Amniotic epithelial cell (primary cell): ENCODE measurements around the gene MYO18A.

Experiments used
- DNase-seq: peaks from one replicate; pipeline ENCODE4 v3.0.0-alpha.2; 2010; ENCODE audit warnings: low read depth

The MYO18A gene

DNA sequence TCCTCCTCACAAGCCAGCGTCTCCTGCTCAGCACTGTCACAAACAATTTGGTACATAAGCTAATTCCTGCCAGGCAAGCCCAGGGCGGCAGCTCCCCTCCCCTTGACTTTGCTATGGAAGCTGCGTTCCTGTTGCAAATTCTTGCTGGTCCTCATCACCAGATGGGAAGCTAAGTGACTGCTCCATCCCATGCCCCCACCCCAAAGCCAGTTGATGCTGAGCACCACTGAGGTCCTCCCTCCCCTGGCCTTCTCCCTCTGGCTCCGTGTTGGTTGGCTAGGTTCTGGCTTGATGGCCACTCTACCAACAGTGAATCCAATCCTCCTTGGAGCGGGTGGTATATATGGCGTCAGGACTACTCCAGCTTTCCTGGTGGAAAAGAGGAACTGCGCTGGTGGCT is 102.9 kb downstream of the MYO18A start:
- no peak for DNase-seq

DNA sequence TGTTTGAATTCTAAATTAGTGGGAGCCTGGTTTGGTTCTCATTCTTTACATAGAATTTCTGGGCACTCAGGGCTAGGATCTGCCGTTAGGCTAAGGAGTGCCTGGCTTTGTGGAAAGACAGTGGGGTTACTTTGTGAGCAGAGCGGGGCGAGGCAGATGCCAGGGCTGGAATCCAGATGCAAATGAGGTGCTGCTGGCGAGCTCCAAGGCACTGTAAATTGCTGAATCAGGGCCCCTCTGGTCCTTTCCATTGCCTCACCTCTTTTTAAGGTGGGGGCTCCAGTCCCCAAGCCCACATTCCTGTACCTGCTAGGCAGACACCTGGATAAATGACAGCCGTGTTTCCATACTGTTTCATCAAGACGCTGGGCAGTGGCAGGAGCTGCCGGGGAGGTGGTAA is 103.5 kb downstream of the MYO18A start:
- no peak for DNase-seq

DNA sequence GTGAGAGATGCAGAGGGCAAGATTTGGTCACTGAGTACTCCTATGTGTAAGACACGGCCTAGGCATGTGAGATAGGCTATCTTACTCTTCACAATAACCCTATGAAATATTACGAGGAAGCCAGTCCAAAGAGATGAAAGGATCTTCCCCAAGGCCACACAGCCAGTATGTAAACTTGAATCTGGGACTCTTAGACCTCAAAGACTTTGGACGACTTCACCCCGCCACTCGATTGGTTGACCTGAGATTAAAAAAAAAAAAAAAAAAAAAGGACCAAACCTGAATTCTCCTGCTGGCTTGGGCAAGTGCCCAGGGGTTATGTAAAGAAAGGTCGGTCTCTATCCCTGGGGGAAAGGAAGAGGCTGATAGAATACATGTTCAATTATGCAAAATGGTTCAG is 104.1 kb downstream of the MYO18A start:
- DNase-seq, result no peak

DNA sequence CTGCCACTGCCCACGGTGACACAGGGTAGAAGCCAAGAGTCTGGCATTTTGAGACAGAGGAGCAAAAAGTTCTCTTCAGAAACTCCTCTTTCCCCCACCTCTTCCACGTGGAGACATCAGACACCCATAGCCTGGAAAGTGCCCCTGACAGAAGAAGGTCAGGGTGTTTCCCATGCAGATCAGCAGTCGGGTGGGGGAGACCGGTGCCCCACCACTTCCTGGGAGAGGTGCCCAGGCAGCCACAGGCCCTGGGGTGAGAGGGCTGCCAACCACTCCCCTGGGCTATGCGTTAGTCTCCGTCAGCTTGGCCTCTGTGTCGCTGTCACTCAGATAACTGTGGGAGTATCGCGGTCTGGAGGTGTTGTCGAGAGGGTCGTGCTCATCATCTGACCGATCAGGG is 105.7 kb downstream of the MYO18A start:
- no peak for DNase-seq

DNA sequence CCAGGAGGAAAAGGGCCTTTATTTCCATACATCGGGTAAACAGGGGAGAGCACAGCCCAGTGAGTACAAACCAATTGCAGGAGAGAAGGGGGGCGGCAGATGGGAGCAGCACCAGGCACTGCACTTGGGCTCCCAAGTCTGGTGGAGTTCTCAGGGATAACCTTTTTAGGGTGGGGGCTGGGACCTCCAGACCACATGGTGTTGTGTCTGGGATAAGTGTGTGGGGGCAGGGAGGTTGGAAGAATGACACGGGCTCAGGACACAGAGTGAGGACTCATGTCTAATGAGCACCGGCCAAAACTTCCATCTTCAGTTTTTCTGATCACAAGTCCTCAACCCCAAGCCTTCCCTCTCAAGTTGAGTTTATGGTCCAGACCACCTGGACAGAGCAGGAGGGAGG is 106.7 kb downstream of the MYO18A start:
- DNase-seq, result no peak

DNA sequence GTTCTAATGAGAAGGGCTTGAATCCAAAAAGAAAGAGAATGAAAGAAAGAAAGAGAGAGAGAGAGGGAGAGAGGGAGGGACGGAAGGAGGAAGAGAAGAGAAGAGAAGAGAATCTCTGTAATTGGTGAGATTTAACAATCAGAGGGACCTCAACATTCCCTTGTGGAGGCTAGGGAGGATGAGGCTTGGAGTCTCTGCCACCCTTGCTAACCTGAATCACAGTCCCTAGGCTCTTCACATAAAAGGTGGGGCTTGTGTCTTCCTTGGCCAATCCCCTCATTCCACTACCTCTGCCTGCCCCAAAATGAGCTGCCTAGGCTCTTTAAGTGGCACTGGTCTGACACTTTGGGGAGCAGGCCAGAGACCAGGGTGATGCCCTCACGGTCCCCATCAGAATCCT is 107.2 kb downstream of the MYO18A start:
- no peak for DNase-seq

DNA sequence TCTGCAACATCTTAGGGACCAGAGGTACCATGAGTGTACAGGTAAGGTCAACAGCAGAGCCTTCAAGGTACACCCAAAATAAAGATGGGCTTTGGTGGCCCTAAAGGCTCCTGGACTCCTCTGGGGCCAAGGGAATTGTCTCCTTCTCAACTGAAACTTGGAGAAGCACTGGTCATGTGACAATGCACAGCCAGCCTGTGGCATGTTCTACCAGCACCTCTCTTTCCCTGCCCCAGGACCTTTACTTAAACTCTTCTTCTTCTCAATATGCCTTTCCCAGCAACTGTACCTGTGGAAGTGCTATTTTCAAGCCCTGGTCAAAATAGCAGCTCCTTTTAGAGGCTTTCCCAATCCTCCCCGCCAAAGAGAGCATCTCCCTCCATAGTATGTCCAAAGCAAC is 108.9 kb downstream of the MYO18A start:
- DNase-seq, result no peak

DNA sequence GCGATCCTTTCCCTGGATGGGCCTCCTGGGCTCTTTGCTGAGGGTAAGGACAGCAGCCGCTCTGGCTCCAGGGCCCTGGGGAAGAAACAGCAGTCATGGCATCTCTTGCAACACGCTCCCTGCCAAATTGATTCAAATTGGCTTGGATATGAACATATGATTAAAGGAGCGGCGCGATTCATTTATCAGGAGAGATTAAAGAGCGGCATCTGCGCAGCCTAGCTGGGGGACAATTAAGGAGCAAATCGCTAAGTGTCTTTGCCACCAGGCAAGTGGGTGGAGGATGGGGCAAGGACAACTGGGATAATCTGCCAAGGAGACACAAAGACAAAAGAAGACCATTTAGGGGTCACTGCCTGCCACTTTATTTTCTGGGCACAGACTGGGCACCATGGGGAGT is 109.4 kb downstream of the MYO18A start:
- DNase-seq, result no peak

DNA sequence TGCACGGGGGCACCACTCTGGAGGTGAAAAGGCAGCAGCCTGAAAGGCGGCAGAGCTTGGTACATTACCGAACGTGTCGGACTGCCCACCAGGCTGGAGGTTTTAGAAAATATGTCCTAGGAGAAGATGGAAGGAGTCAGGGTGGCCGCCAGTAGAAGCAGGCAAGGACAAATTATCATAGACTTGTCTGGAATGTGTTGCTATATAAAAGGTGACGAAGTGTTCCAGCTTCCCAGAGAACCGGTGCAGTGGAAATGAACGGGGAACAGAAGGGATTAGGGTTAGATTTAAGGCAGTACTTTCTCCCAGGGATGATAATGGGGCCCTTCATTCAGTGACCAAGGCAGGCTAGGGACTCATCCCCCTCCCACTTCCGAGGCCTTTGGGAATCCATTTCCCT is 109.9 kb downstream of the MYO18A start:
- no peak for DNase-seq

DNA sequence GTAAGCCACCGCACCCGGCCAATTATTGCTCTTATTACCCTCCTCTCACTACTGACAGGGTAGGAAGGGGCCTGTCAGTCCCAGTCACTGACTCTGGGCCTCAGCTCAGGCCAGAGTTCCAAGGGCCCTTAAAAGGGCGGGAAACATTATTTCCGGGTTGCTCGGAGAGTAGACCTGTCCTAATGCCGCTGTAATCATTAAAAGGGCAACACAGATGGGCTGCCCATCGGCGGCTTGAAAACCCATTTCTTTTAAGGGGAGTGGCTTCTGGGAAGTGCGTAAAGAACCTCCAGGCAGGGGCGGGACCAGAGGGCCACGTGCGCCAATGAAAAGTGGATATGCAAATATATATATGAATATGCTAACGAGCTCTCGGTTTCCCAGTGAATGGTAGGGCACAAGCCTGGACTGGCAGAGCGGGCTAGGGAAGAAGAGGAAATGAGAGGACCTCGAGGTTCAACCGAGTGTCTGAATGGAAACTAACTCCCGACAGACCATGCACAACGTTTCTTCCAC is 110.6 kb downstream of the MYO18A start:
- peak; percentile 22 for DNase-seq

DNA sequence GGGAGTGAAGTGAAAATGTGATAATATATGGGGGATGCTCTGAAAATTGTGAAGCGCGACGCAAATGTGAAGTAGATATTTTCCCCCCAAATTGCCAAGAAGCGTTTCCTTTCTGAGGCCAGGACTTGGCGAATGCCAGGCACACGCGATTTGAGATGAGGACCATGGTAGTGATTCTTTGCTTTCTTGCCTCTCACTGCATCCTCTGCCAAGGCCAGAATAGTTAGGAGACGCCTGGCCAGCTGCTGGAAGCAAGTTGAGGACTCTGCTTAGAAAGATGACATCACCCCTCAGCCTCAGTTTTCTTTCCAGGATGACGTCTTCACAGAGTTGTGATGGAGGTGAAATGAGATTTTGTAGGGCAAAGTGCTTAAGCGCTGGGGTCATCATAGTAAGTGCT is 111.4 kb downstream of the MYO18A start:
- no peak for DNase-seq

DNA sequence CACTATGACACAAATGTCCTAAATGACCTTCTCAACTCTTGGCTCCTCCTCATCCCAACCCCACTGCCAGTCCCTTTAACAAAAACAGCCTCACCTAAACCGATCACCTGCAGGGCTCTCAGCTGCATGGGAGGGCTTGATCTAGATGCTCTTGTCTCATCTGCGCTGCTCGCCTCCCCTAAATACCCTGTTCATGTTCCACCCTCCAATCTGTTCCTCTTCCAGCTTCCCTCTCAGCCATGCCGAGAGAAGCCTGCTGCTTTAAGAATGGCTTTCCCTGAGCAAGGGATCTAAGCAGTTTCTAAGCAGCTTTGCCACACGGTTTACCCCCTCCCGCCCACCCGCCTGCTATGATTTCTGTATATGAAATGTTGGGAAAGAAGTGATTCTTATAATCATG is 113.6 kb downstream of the MYO18A start:
- no peak for DNase-seq

DNA sequence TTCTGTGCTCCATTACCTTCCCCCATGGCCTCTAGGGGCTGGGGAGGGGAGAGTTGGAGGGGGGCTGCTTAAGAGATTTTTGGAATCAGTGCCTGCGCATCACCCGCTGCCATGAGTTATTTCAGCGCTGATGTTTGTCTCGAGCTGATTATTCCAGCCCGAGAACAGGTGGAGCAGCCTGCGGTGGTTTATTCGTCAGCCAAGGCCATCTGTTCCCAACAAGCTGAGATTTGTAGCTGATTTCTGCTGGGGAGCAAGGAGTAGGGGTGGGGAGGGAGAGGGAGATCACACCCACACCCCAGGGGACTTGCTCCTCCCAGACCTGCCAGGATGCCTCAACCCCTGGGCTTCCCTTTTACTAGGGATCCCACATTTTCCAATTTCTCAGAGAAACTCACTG is 114.2 kb downstream of the MYO18A start:
- no peak for DNase-seq

DNA sequence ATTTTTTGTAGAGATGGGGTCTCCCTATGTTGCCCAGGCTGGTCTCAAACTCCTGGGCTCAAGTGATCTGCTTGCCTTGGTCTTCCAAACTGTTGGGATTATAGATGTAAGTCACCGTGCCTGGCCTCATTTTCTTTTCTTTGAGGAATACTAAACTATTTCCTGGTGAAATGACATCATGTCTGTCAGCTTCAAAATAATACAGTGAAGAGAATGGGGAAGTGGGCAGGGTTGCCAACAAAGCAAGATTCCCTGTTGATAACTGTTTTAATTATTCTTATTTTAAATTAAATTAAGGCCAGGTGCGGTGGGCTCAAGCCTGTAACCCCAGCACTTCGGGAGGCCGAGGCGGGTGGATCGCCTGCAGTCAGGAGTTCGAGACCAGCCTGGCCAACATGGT is 116.2 kb downstream of the MYO18A start:
- DNase-seq, result no peak

DNA sequence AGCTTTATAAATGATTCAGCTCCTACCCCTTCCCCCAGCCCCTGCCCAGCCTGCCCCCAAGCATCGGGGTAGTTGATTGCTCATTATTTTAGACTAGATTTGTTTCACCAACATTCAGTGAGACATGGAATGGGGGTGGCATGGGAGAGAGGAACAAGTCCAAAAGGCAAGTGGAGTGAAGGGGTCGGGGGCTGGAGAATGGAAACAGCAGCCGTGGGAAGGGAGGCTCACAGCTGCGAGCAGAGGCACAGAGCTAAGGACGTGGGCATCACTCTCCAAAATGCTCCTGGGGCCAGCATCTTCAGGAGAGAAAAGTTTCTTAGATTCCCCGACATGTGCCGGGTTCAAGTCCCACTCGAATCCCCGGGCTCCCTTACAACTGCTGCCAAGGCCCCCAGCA is 118.0 kb downstream of the MYO18A start:
- no peak for DNase-seq

DNA sequence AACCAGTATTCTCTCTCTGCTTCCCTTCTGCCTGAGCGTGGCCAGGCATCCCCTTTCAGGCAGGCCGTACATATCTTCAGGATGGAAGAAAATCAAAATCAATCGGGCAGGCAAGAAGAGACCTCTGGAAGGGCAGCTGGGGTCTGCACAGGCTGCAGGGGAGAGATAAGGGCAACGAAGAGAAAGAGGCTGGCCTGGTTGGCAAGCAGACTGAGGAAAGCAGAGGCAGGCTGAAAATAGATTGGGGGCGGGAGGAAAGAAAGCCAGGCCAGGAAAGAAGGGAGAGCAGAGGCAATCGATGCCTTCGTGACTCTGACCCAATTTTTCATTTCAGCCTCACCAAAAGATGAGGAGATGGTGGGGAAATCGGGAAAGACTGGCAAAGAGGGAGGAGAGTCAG is 119.2 kb downstream of the MYO18A start:
- DNase-seq, result no peak

DNA sequence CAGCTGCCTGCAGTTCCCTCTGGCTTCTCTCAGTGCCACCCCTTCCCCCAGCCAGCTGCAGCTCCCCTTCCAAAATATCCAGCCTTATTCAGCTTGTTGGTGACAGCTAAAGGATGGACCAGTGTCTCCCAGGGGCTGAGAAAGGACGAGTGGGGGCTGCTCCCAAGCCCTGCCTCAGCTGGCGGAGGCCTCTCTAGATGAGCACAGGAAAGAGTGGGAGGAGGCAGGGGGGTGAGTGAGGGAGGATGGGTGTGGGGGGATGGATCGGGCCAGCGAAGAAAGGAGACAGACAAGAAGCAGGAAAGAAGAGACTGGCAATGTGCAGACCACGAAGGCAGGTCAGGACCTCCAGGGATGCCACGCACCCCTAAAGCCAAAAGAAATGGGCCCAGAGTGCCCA is 119.7 kb downstream of the MYO18A start:
- DNase-seq, result peak; percentile 27

DNA sequence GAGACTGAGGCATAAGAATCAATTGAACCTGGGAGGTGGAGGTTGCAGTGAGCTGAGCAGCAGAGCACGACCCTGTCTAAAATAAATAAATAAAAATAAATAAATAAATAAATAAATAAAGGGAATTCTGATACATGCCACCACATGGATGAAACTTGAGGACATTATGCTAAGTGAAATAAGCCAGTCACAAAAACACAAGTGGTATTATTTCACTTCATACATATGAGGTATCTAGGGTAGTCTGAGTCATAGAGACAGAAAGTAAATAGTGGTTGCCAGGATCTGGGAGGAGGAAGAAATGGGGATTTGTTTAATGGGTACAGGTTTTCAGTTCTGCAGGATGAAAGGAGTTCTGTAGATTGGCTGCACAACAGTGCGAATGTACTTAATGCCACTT is 120.9 kb downstream of the MYO18A start:
- peak; percentile 75 for DNase-seq

DNA sequence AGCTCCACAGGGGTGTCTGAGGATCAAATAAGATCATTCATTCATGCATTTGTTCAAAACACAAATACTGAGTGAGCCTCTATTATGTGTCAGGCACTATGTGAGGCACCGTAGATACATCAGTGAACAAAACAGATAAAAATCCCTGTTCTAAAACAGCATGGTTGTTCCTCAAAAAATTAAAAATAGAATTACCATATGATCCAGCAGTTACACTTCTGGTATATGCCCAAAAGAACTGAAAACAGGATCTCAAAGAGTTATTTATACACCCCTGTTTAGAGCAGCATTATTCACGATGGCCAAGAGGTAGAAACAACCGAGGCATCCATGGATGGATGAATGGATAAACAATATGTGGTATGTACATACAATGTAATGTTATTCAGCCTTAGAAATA is 121.8 kb downstream of the MYO18A start:
- DNase-seq, result no peak

DNA sequence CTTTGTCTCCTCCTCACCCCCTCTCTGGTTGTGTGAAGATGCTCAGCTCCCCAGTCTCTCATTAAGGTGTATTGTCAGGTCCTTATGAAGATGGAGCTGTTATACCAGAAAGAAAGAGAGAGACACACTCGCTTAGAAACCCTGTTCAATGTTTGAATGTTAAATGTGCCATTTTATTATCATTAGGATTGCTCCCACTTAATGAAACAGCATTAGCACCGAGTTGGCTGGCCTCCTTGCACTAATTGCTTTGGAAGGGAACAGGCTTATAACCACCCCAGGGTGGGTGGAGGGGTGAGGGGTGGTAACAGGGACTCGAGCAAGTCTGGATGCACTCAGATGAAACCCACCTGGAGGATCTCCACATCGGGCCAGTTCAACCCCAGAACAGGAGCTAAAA is 122.8 kb downstream of the MYO18A start:
- DNase-seq, result no peak

DNA sequence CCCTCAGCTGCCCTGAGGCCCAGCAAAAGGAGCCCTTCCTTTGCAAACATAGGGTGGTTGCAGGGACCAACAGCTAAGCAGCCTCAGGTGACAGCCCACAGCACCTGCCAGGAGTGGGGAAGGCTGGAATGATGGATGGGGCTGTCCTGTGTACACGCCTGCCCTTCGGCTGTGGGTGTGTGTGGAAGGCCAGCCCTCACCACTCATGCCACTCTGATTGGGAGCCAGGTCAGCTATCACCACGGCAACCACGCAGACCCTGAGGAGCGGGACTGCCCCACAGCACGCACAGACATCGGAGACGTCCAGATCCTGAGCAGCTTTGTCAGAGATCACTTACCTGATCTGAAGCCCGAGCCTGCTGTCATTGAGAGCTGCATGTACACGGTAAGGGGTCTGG is 125.4 kb downstream of the MYO18A start:
- DNase-seq, result no peak

DNA sequence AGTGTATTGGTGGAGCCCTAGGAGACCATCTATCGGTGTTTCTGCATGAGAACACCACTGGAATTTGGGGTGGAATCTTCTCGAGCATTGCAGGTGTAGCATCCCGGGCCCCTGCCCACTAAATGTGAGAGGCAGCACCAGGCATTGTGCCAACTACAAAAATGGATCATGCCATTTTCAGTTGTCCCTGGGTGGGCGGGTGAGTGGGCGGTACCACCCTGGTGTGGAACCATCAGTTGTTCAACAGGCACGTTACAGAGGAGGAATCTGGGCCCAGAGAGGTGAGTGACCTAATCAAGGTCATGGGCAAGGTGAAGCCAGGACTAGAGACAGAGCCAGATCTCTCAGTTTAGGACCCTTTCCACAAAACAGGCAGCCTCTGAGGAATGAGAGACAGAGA is 128.5 kb downstream of the MYO18A start:
- DNase-seq, result no peak

DNA sequence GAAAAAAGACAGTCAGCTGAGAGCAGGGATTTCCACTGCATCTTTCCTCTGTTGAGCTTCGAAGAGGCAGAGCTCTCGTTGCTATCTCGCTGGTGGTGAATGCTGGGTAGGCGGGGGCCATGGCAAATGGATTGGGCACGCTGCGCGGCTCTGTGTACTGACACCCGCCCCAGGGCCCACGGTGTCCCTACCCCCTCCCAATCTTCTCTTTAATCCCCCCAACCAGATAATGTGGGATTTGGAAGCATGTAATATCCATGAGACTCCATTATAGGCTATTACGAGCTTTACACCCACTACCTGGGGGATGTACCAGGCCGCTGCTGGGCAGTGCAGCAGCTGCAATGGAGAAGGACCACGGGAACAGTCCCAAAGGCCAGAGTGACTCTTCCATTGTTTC is 129.0 kb downstream of the MYO18A start:
- no peak for DNase-seq

DNA sequence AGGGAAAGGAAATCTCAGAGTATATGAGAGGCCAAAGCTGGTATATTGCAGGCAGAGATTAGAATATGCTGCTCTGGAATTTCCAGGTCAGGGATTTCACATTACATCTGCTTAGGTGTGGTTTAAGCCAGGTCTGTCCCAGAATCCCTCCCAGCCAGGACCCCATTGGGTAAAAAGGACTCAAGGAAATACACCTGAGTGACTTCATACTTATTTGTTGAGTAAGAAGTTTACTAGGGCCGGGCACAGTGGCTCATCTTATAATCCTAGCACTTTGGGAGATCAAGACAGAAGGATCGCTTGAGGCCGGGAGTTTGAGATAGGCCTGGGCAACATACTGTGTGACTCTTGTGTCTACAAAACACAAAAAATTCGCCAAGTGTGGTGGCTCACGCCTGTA is 130.0 kb downstream of the MYO18A start:
- DNase-seq, result no peak

DNA sequence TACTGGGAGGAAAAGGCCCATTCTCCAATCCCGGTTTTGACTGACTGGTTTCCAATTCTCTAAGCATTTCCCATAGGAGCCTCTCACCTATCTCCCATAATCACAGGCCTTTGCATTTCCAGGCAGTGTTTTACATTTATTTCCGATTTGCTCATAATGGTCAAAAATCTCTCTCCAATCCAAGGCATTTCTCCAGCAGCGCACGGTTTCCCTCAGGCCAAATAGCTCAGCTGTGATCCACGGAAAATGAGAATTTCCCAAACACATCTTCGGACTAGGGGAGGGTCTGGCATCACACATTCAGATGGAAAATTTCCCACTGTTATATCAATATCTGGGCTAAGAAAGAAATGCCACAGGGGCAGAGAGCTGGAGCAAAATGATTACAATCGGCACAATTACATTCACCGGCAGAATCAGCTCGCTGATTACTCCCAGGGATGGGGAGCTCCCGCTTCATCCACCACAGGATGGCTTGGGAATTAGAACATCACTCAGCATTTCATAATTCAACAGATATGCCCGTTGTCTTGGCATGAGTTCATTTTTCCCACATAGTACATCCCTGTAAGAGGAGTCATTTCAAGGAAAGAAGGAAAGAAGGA is 130.6 kb downstream of the MYO18A start:
- peak; percentile 83 for DNase-seq
